ENCODE results near the gene KCTD7.
"Not testable (repeated sequence)": the region's sequence is repeated elsewhere in the genome, so short reads cannot be mapped to it uniquely, and the experiment has no call there.

KCTD7 gene

DNA sequence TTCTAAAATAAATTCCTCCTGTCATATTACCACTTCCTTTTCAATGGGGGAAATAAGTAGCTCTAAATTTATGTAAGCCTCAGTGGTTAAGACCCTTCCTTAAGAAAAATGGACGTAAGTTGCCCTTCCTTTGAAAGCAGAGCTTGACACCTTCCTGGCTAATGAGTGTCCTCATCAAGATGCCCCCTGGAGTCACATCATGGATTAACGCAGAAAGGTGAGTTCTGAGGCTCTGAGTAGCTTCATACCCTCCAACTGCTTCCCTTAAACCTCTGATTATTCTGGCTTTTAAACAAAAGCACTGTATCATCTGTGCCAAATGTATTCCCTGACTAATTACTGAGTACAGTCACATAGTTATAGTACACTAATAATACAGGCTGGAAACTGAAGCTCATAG, 14.7 kb downstream of the KCTD7 start:
- H3K9me3 ChIP-seq (ENCODE audit: low read length): no peaks in the 10 kb centered on the region
- peaks cover 55% of the 10 kb centered on the region for H3K36me3 ChIP-seq (ENCODE audit: insufficient read depth, low read length)
- H2AFZ ChIP-seq (ENCODE audit: low read depth, low read length): no peak overlapping the region
- no peaks in the 10 kb centered on the region for H3K27me3 ChIP-seq (ENCODE audit: insufficient read depth, low read length)
- H3K4me3 ChIP-seq (ENCODE audit: low read length): no peak overlapping the region
- no peaks in the 10 kb centered on the region for H3K4me1 ChIP-seq (ENCODE audit: insufficient read depth, low read length)

DNA sequence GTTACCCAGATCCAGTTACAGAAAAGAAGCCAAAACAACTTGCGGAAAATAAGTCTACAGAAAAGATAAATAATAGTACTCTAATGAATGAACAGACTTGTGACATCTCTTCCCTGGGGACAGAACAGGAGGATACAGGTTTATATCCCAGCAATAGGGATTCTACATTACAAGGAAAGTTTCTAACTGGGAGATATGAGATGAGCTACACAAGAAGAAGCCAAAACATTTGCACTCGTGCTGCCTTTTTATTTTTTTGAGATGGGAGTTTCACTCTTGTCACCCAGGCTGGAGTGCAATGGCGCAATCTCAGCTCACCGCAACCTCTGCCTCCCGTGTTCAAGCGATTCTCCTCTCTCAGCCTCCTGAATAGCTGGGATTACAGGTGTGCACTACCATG, 22.3 kb downstream of the KCTD7 start:
- H3K9me3 ChIP-seq (ENCODE audit: low read length); H3K4me1 ChIP-seq (ENCODE audit: insufficient read depth, low read length); H2AFZ ChIP-seq (ENCODE audit: low read depth, low read length); H3K36me3 ChIP-seq (ENCODE audit: insufficient read depth, low read length); H3K27me3 ChIP-seq (ENCODE audit: insufficient read depth, low read length); H3K4me3 ChIP-seq (ENCODE audit: low read length): not testable (repeated sequence)

DNA sequence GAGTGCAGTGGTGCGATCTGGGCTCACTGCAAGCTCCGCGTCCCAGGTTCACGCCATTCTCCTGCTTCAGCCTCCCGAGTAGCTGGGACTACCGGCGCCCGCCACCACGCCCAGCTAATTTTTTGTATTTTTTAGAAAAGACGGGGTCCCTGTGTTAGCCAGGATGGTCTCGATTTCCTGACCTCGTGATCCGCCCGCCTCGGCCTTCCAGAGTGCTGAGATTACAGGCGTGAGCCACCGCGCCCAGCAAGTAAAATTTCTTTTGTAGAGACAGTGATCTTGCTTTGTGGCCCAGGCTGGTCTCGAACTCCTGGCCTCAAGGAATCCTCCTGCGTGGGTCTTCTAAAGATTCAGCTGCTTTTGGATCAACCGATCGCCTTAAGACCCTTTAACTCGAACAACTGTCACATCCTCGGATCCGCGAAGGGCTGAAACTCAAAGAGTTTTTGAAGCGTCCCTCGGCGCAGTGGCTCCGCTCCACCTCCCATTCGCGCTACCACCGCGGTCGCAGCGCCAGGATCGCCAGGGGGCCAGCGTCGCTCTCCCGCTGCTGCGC, 25.1 kb downstream of the KCTD7 start:
- not testable (repeated sequence) for H3K27me3 ChIP-seq (ENCODE audit: insufficient read depth, low read length); H3K9me3 ChIP-seq (ENCODE audit: low read length); H3K4me1 ChIP-seq (ENCODE audit: insufficient read depth, low read length); H3K36me3 ChIP-seq (ENCODE audit: insufficient read depth, low read length)
- Histone ChIP-seq H3K4me3 (ENCODE audit: low read length) (peak overlapping the region; percentile 88), H2AFZ (ENCODE audit: low read depth, low read length) (peak overlapping the region; percentile 58)

DNA sequence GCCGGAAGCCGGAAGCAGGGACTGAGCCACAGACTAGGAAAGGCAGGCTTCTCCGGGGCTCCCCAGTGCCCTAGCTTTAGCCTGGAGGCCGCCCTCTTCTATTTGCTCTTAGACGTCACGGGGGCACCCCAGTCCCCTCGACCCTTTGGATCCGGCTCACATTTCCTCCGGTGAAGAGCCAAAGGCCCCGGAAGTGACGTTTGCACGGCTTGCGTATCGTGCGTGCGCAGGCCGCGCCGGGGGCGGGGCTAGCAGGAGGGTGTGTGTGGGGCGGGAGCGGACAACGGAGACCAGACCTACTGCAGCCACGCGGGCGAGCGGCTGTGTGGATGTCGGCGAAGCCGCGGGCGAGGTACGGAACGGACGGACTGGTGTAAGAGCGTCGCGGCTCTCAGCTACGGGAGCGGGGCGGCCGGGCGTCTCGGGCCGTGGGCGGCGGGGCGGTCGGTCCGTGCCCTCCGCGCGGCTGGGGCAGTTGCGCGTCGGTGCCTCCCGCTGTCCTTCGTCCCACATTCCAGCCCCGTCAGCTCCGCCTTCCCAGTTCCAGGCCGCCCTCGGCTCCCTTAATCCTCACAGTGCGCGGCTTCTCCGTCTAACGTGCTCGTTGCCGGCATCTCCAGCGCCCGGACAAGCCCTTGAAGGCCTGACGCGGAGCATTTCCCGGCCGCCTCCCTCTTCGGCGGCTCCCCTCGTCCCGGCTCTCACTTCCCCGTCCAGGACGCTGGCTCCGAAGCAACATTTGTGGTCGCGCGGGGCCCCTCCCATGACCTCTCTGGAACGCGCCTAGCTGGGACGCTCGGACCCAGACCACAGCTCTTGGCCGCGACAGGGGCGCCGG, 25.8 kb downstream of the KCTD7 start:
- peaks cover 5% of the 10 kb centered on the region for H3K36me3 ChIP-seq (ENCODE audit: insufficient read depth, low read length)
- H3K9me3 ChIP-seq (ENCODE audit: low read length): no peaks in the 10 kb centered on the region
- H2AFZ ChIP-seq (ENCODE audit: low read depth, low read length): peak overlapping the region; percentile 58
- H3K27me3 ChIP-seq (ENCODE audit: insufficient read depth, low read length): no peaks in the 10 kb centered on the region
- peaks cover 6% of the 10 kb centered on the region for H3K4me1 ChIP-seq (ENCODE audit: insufficient read depth, low read length)
- peak overlapping the region; percentile 88 for H3K4me3 ChIP-seq (ENCODE audit: low read length)

DNA sequence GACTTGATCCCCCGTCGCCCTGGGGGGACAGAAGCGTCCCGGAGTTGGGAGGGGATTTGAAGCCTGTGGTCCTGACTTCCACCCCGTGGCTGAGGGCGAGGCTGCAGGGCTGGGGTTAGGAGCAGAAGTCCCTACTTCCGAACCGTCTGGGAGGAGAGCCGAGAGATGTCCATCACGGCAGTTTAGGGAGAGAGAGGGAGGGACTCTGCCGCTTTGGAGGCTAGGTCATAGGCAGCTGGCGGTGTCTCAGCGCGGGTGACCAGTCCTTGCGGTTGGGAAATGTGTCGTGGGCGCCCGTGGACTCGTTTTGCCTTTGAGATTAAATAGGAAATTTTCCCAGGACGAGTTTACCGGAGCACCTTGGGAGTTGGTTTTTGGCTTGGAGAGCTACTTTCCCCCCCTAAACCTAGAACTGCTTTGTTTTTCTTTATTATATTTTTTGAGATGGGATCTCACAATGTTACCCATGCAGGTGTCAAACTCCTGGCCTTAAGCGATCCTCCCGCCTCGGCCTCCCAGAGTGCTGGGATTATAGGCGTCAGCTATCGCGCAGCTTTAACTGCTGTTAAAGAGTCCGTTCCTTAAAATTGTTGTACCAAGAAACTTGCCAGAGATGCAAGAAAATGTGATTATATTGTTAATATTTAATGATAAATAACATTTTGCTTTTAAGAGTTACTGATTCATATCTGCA, 26.6 kb downstream of the KCTD7 start:
- not testable (repeated sequence) for H3K27me3 ChIP-seq (ENCODE audit: insufficient read depth, low read length); H3K9me3 ChIP-seq (ENCODE audit: low read length); H3K36me3 ChIP-seq (ENCODE audit: insufficient read depth, low read length); H3K4me1 ChIP-seq (ENCODE audit: insufficient read depth, low read length)
- peak overlapping the region; percentile 58 for H2AFZ ChIP-seq (ENCODE audit: low read depth, low read length)
- peak overlapping the region; percentile 88 for H3K4me3 ChIP-seq (ENCODE audit: low read length)

DNA sequence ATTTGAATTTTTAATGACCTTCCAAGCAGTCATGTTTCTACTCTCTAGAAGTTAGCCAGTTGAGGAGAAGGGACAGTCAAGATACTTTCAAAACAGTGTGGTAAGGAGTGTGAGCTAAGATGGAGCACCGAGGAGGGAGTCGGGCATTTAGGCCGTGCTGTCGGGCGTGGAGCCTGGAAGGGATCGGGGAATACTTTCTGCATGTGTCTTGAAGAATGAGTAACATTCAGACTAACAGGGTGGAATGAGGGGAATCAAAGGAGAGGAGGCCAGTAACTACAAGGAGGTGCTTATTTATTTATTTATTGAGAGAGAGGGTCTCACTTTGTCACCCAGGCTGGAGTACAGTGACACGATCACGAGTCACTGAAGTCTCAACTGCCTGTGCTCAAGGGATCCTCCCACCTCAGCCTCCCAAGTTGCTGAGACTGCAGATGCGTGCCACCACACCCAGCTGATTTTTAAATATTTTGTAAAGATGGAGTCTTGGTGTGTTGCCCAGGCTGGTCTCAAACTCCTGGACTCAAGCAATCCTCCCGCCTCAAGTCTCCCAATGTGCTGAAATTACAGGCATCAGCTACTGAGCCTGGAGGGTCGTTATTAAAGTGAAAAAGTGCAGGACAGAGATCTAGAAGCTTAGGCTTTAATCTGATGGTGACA, 27.3 kb downstream of the KCTD7 start:
- H3K36me3 ChIP-seq (ENCODE audit: insufficient read depth, low read length); H3K27me3 ChIP-seq (ENCODE audit: insufficient read depth, low read length); H3K4me1 ChIP-seq (ENCODE audit: insufficient read depth, low read length); H2AFZ ChIP-seq (ENCODE audit: low read depth, low read length); H3K9me3 ChIP-seq (ENCODE audit: low read length): not testable (repeated sequence)
- peak overlapping the region; percentile 88 for H3K4me3 ChIP-seq (ENCODE audit: low read length)

DNA sequence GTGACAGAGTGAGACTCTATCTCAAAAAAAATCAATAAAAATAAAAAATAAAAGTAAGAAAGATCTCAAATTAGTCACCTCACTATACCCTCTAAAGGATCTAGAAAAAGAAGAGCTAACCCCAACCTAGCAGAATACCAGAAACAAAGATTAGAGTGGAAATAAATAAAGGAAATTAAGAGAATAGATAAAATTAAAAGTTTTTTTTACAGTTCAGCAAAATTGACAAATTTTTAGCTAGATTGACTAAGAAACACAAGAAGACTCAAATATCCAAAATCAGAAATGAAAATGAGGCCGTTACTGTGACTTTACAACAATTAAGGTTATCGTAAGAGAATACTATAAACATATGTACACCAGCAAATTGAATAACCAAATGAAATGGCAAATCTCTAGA, 29.1 kb downstream of the KCTD7 start:
- Histone ChIP-seq H3K4me3 (ENCODE audit: low read length) (no peak overlapping the region), H2AFZ (ENCODE audit: low read depth, low read length) (no peak overlapping the region), H3K27me3 (ENCODE audit: insufficient read depth, low read length) (no peaks in the 10 kb centered on the region), H3K36me3 (ENCODE audit: insufficient read depth, low read length) (peaks cover 5% of the 10 kb centered on the region), H3K9me3 (ENCODE audit: low read length) (no peaks in the 10 kb centered on the region), H3K4me1 (ENCODE audit: insufficient read depth, low read length) (peaks cover 6% of the 10 kb centered on the region)

DNA sequence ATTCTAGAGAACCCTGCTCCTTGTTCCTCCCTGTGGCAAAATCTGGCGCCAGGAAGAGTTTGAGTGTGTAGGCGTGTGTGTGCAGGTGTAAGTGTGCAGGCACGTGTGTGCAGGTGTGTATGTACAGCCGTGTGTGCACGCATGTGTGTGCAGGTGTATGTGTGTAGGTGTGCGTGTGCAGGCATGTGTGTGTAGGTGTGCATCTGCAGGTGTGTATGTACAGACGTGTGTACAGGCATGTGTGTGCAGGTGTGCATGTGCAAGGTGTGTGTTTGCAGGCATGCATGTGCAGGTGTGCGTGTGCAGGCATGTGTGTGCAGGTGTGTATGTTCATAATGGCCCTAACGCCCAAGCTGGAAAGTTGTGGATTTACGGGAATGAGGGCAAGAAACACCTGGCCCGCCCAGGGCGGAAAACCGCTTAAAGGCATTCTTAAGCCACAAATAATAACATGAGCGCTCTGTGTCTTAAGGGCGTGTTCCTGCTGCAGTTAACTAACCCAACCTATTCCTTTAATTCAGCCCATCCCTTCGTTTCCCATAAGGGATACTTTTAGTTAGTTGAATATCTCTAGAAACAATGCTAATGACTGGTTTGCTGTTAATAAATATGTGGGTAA, 34.1 kb downstream of the KCTD7 start:
- H3K27me3 ChIP-seq (ENCODE audit: insufficient read depth, low read length): no peaks in the 10 kb centered on the region
- no peaks in the 10 kb centered on the region for H3K9me3 ChIP-seq (ENCODE audit: low read length)
- H3K36me3 ChIP-seq (ENCODE audit: insufficient read depth, low read length): no peaks in the 10 kb centered on the region
- H3K4me1 ChIP-seq (ENCODE audit: insufficient read depth, low read length): no peaks in the 10 kb centered on the region
- H2AFZ ChIP-seq (ENCODE audit: low read depth, low read length): no peak overlapping the region
- H3K4me3 ChIP-seq (ENCODE audit: low read length): no peak overlapping the region

DNA sequence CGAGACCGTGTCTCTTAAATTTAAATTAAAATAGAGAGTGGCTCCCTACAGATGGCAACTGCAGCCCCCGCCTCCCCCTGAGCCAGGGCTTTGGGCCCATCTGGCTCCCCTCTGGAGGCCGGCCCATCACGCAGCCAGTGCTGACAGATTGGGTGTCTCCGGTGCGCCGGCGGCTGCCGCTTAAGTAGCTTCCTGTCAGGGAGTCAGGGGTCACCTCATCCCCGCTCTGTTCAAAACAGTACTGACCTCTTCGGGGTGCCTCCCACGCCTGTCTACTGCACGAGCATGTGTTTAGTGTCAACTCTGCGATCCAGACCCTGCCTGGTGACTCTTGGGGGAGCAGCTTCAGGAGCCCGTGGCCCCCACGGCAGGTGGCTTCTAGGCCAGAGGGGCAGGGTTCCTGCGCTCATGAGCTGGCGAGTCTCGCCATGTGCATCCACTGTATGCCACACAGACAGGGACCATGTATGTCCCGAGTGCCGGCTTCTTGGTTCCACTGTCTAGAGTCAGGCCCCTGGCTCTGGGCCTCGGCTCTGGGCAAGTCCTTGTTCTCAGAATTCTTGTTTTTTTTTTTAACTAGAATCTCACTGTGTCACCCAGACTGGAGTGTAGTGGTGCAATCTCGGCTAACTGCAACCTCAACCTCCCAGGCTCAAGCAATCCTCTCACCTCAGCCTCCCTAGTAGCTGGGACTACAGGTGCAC, 36.1 kb downstream of the KCTD7 start:
- Histone ChIP-seq H3K4me1 (ENCODE audit: insufficient read depth, low read length) (no peaks in the 10 kb centered on the region), H3K27me3 (ENCODE audit: insufficient read depth, low read length) (no peaks in the 10 kb centered on the region), H3K36me3 (ENCODE audit: insufficient read depth, low read length) (peaks cover 6% of the 10 kb centered on the region), H3K9me3 (ENCODE audit: low read length) (no peaks in the 10 kb centered on the region), H3K4me3 (ENCODE audit: low read length) (no peak overlapping the region), H2AFZ (ENCODE audit: low read depth, low read length) (no peak overlapping the region)

DNA sequence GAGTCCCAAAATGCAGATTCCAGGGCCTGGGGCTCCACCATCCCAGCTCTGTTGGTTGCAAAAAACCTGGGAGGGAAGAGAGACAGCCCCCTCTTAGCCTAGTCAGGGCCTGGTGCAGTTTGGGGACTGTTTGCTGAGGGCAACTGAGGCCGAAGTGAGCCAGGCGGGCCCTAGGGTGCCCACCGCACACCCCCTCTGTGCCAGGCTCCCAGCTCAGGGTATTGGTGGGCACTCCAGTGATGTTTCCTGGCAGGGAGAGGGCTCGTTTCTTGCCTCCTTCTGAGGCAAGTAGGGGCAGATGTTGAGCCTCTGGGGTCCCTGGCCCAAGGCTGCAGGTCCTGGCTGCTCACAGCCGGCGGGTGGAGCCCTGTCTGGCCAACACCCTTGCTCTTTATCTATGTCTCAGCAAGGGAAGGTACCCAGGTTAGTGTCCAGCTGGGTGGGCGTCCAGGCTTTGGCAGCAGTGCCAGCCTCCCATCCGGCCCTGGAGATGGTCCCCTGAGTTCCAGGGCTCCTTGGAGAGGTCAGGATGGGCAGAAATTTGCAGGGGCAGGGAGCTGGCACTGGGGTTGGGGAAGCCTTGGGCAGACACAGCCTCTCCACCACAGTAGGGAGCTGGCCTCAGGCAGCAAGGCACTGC, 37.8 kb downstream of the KCTD7 start:
- H3K9me3 ChIP-seq (ENCODE audit: low read length): no peaks in the 10 kb centered on the region
- H3K36me3 ChIP-seq (ENCODE audit: insufficient read depth, low read length): peaks cover 8% of the 10 kb centered on the region
- H2AFZ ChIP-seq (ENCODE audit: low read depth, low read length): no peak overlapping the region
- H3K4me1 ChIP-seq (ENCODE audit: insufficient read depth, low read length): no peaks in the 10 kb centered on the region
- no peak overlapping the region for H3K4me3 ChIP-seq (ENCODE audit: low read length)
- H3K27me3 ChIP-seq (ENCODE audit: insufficient read depth, low read length): no peaks in the 10 kb centered on the region

DNA sequence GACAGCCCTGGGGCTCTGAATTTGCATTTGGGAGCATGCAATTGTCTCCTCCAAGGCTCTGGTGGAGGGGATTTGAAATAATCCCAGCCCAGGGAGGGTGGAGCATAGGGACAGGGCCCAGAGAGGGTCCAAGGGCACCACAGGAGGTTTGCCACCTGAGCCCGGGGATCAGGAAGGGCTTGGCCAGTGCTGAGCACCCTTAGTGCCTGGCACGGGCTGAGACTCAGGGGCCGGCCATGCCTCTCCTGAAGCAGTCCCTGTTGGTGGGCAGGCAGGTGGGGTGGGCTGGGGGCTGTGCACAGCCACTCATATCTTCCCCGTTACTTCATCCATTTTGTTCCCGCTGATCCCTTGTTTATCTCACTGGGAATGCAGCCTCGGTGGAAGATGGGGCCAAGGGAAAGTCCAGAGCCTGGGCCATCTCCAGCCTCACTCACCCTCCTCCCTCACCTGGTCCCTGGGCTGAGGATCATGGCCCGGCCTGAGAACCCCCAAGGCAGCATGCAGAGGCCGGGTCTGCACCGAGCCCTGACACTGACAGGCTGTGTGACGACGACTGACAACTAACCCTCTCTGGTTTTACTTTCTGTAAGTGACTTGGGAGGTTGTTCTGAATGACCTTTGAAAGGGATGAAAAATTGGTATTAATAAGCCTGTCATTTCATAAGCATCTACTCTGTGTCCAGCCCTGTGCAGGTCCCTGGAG, 38.5 kb downstream of the KCTD7 start:
- no peak overlapping the region for H3K4me3 ChIP-seq (ENCODE audit: low read length)
- no peaks in the 10 kb centered on the region for H3K9me3 ChIP-seq (ENCODE audit: low read length)
- H3K36me3 ChIP-seq (ENCODE audit: insufficient read depth, low read length): peaks cover 8% of the 10 kb centered on the region
- H3K4me1 ChIP-seq (ENCODE audit: insufficient read depth, low read length): no peaks in the 10 kb centered on the region
- H3K27me3 ChIP-seq (ENCODE audit: insufficient read depth, low read length): no peaks in the 10 kb centered on the region
- H2AFZ ChIP-seq (ENCODE audit: low read depth, low read length): no peak overlapping the region

DNA sequence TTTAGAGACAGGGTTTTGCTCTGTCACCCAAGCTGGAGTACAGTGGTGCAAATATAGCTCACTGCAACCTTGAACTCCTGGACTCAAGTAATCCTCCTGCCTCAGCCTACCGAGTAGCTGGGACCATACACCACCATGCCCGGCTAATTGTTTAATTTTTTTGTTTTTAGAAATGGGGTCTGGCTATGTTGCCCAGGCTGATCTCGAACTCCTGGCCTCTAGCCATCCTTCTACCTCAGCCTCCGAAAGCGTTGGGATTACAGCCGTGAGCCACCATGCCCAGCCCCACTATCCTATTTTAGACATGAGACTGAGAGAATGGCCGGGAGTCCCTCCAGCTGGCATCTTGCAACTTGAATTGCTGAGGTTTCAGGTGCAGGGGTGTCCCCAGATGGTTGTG, 39.4 kb downstream of the KCTD7 start:
- H3K9me3 ChIP-seq (ENCODE audit: low read length): no peaks in the 10 kb centered on the region
- H3K4me3 ChIP-seq (ENCODE audit: low read length): no peak overlapping the region
- H2AFZ ChIP-seq (ENCODE audit: low read depth, low read length): no peak overlapping the region
- H3K36me3 ChIP-seq (ENCODE audit: insufficient read depth, low read length): peaks cover 8% of the 10 kb centered on the region
- no peaks in the 10 kb centered on the region for H3K4me1 ChIP-seq (ENCODE audit: insufficient read depth, low read length)
- H3K27me3 ChIP-seq (ENCODE audit: insufficient read depth, low read length): no peaks in the 10 kb centered on the region

Data from neuron (in vitro differentiated cells).